Measurements from ENCODE around the gene RPL5. TPM values are rescaled to one million over a fixed set of nuclear protein-coding genes. Genes with fewer than 3 reads are reported as not detected.

Gene RPL5
- total and polyA plus RNA-seq, 10 donors: 725 to 3,739 (median 1,367) TPM

DNA sequence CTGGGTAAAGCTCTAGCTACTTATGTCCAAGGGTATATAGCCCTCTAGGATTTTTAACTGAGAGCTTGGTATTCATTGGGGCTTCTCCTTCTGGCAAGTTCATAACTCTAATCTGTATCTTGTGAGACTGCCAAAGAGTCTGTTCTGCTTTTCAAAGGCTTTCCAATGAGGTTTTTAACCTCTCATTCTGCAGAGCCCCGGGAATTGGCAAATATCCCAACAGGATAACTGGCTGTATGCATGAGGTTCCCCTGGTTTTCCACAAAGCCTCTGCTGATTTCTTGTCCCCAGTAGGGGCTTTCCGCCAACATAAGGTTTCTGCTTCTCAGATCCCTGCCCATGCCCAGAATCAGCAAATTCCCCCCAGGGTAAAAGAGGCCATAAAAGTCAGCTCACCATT, 40.9 kb downstream of the RPL5 start:
- TF ChIP-seq POLR2A (IDR thresholded peaks at IDR 0.05): no peak
- no peak for TF ChIP-seq POLR2AphosphoS5 (IDR thresholded peaks at IDR 0.05)
- TF ChIP-seq, protein P1, sequence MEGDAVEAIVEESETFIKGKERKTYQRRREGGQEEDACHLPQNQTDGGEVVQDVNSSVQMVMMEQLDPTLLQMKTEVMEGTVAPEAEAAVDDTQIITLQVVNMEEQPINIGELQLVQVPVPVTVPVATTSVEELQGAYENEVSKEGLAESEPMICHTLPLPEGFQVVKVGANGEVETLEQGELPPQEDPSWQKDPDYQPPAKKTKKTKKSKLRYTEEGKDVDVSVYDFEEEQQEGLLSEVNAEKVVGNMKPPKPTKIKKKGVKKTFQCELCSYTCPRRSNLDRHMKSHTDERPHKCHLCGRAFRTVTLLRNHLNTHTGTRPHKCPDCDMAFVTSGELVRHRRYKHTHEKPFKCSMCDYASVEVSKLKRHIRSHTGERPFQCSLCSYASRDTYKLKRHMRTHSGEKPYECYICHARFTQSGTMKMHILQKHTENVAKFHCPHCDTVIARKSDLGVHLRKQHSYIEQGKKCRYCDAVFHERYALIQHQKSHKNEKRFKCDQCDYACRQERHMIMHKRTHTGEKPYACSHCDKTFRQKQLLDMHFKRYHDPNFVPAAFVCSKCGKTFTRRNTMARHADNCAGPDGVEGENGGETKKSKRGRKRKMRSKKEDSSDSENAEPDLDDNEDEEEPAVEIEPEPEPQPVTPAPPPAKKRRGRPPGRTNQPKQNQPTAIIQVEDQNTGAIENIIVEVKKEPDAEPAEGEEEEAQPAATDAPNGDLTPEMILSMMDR (IDR thresholded peaks at IDR 0.05 in 8 of 11, conservative IDR thresholded peaks at IDR 0.05 in 3 of 11): no peak
- Histone ChIP-seq H3K4me1 (peaks cover 3 to 16% (median 11%) of the 10 kb centered on the region in 6 donors), H3K27ac (no peak overlapping the region), H3K36me3 (peaks cover 0 to 26% (median 0%) of the 10 kb centered on the region in 6 donors), H3K27me3 (replicated peaks in 1 of 7) (no peaks in the 10 kb centered on the region), H3K4me3 (no peak overlapping the region), H3K9me3 (peaks cover 0 to 11% (median 10%) of the 10 kb centered on the region in 8 donors)
- intact Hi-C loops (cut with DNase I; ENCODE audit: low total_unique reads): no loop called here
- WGBS, 5 donors: 90 to 96% (median 92%) methylated on average over 2 of the region's 2 CpGs
- no peak for DNase-seq

DNA sequence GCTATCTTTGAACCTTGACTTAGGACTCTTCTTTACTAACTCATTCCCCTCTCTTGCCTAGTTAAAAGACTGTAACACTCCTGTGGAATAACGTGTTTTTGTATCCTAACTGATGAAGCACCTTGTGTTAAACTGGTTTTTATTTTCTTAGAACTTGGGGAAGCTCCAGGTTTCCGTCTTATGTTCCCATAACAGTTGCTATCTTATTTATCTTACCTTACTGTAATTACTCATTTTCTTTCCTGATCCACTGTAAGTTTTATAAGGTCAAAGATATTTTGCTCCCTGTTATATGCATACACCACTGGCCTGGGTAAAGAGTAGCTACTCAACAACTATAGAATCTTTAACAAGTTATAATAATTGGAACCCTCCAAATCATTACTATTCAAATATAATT, 43.1 kb downstream of the RPL5 start:
- H3K27ac ChIP-seq: no peak overlapping the region
- H3K4me3 ChIP-seq: no peak overlapping the region
- H3K36me3 ChIP-seq: peaks cover 0 to 26% (median 0%) of the 10 kb centered on the region in 6 donors
- WGBS, 5 donors: 90 to 99% (median 93%) methylated on average over 2 of the region's 2 CpGs
- H3K4me1 ChIP-seq: peaks cover 3 to 30% (median 24%) of the 10 kb centered on the region in 6 donors
- no peak for DNase-seq
- intact Hi-C loops (cut with DNase I; ENCODE audit: low total_unique reads): no loop called here
- peaks cover 0 to 11% (median 10%) of the 10 kb centered on the region in 8 donors for H3K9me3 ChIP-seq
- no peaks in the 10 kb centered on the region for H3K27me3 ChIP-seq (replicated peaks in 1 of 7)
- no peak for TF ChIP-seq POLR2A (IDR thresholded peaks at IDR 0.05)
- TF ChIP-seq, protein P1 (IDR thresholded peaks at IDR 0.05 in 8 of 11, conservative IDR thresholded peaks at IDR 0.05 in 3 of 11): no peak
- TF ChIP-seq POLR2AphosphoS5 (IDR thresholded peaks at IDR 0.05): no peak

DNA sequence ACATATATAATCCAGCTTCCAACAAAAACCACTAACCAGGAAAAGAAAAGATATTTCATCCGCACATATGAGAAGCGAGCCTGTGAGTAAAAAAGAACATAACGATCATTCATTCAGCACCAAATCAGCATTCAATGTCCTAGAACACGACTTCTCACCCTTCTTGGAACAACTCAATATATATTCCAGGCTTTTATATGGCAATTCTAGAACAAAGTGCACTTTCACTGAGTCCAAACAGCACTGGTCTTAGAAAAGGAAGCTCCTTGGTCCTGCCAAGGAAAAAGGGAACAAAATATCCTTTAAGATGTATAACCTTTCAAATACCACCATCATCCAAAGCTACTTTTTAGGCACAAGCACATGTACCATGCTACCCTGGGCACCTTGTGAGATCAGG, 44.5 kb downstream of the RPL5 start:
- DNase-seq: no peak
- 92 to 97% (median 94%) methylated on average over 4 of the region's 4 CpGs for WGBS, 5 donors
- peaks cover 0 to 11% (median 10%) of the 10 kb centered on the region in 8 donors for H3K9me3 ChIP-seq
- TF ChIP-seq, protein P1 (IDR thresholded peaks at IDR 0.05 in 8 of 11, conservative IDR thresholded peaks at IDR 0.05 in 3 of 11): no peak
- no peak for TF ChIP-seq POLR2A (IDR thresholded peaks at IDR 0.05)
- no peak for TF ChIP-seq POLR2AphosphoS5 (IDR thresholded peaks at IDR 0.05)
- intact Hi-C loops (cut with DNase I; ENCODE audit: low total_unique reads): no loop called here
- H3K36me3 ChIP-seq: peaks cover 0 to 26% (median 0%) of the 10 kb centered on the region in 6 donors
- no peaks in the 10 kb centered on the region for H3K27me3 ChIP-seq (replicated peaks in 1 of 7)
- H3K4me3 ChIP-seq: no peak overlapping the region
- peaks cover 3 to 30% (median 24%) of the 10 kb centered on the region in 6 donors for H3K4me1 ChIP-seq
- peak overlapping the region in 1 of 8 donors; percentile 61 for H3K27ac ChIP-seq

DNA sequence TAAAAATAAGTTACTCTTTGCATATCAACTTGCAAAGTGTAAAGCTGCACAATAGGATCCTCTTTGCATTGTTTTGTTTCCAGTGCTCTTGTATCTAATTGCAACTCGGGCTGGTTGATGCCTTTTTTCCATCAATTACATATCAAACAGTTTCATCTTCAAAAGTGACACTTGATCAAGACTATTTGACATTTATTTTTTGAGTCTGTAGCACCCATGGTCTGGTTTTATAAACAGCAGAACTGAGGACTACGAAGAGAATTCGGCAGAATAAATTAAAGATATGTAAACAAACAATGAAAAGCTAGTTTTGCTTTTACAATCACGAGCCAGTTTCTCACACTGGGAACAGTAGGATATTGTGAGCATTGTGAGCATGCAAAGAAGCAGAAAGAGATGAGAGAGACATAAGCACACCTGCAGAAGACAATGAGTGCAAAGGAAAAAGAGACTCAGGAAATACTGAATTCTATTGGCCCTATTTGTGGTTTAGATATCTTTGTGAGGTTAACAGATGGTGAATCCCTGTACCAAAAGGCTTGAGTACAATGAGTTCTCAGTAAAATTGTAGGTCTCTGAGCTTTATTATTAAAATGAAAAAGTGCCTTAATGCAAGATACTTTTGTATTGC, 45.4 kb downstream of the RPL5 start:
- Histone ChIP-seq H3K27ac (peak overlapping the region in 4 of 8 donors; percentile 37 to 63 (median 50)), H3K27me3 (replicated peaks in 1 of 7) (no peaks in the 10 kb centered on the region), H3K4me1 (peaks cover 3 to 38% (median 24%) of the 10 kb centered on the region in 6 donors), H3K9me3 (peaks cover 0 to 9% (median 8%) of the 10 kb centered on the region in 8 donors), H3K36me3 (peaks cover 0 to 26% (median 0%) of the 10 kb centered on the region in 6 donors), H3K4me3 (no peak overlapping the region)
- TF ChIP-seq, protein P1 (IDR thresholded peaks at IDR 0.05 in 8 of 11, conservative IDR thresholded peaks at IDR 0.05 in 3 of 11): no peak
- TF ChIP-seq POLR2A (IDR thresholded peaks at IDR 0.05) (no peak), POLR2AphosphoS5 (IDR thresholded peaks at IDR 0.05) (no peak)
- DNase-seq: no peak
- intact Hi-C loops (cut with DNase I; ENCODE audit: low total_unique reads): no loop called here
- WGBS, 5 donors: 61 to 78% (median 72%) methylated on average over 4 of the region's 4 CpGs

All from spleen (tissue), 11 donors.